A673 (cell line): Measurements from ENCODE around the gene THSD4. TPM values are rescaled to one million over a fixed set of nuclear protein-coding genes. Genes with fewer than 3 reads are reported as not detected.

Source experiments
- BruUV-seq: library from RNA; stranded (reverse); fragments of 400-500 nt; replicated peaks from 2 replicates; lab custom pipeline; 2021; lab: Mats Ljungman, UMichigan
- CTCF ChIA-PET: fragments of 300-600 bp; sonication (Branson Sonifier 250); formaldehyde crosslinking; loops from one replicate; lab custom pipeline; 2022; ENCODE audit warnings: antibody characterized with exemption; lab: Charles Lee
- POLR2A ChIA-PET: fragments of 300-600 bp; sonication (Branson Sonifier 250); formaldehyde crosslinking; loops from one replicate; lab custom pipeline; 2022; ENCODE audit warnings: antibody characterized with exemption; ENCODE audit not compliant: low non-redundant PET; lab: Charles Lee
- DNase-seq: peaks from one replicate; pipeline ENCODE4 v3.0.0-alpha.2; 2015; ENCODE audit warnings: low spot score
- H3K27ac ChIP-seq: fragments of 200-600 bp; sonication (generic); 2 replicates; pipeline ENCODE4 v1.5.1; 2016; ENCODE audit warnings: mixed run types, low read depth, mild to moderate bottlenecking, mixed read lengths, antibody characterized with exemption, low read length; ENCODE audit not compliant: poor library complexity, severe bottlenecking
- H3K27me3 ChIP-seq: fragments of 200-600 bp; sonication (generic); replicated peaks from 2 replicates; pipeline ENCODE4 v1.6.1; 2017; ENCODE audit warnings: mixed run types, low read depth, mild to moderate bottlenecking, mixed read lengths, antibody characterized with exemption, low read length; ENCODE audit not compliant: insufficient read depth, poor library complexity
- H3K36me3 ChIP-seq: fragments of 200-600 bp; sonication (generic); 2 replicates; pipeline ENCODE4 v1.6.1; 2016; ENCODE audit warnings: mixed run types, mild to moderate bottlenecking, mixed read lengths, antibody characterized with exemption, low read length; ENCODE audit not compliant: insufficient read depth, poor library complexity, severe bottlenecking
- H3K4me1 ChIP-seq: fragments of 200-600 bp; sonication (generic); 2 replicates; pipeline ENCODE4 v1.6.1; 2017; ENCODE audit warnings: mixed run types, mild to moderate bottlenecking, mixed read lengths, antibody characterized with exemption, low read length; ENCODE audit not compliant: insufficient read depth, poor library complexity, severe bottlenecking
- H3K4me3 ChIP-seq: fragments of 200-600 bp; sonication (generic); 2 replicates; pipeline ENCODE4 v1.5.1; 2016; ENCODE audit warnings: low read depth, mixed run types, mild to moderate bottlenecking, mixed read lengths, low read length; ENCODE audit not compliant: poor library complexity, severe bottlenecking
- H3K9me3 ChIP-seq: fragments of 200-600 bp; sonication (generic); 2 replicates; pipeline ENCODE4 v1.6.1; 2016; ENCODE audit warnings: mixed run types, low read depth, mild to moderate bottlenecking, mixed read lengths, antibody characterized with exemption, low read length; ENCODE audit not compliant: poor library complexity, severe bottlenecking
- CTCF ChIP-seq: fragments of 300-800, 200-600 bp; sonication (generic); conservative IDR thresholded peaks from 2 replicates; pipeline ENCODE4 v1.5.1; 2017; ENCODE audit warnings: low read depth, mild to moderate bottlenecking, antibody characterized with exemption, low read length, moderate library complexity, mixed read lengths
- EZH2 ChIP-seq: fragments of 200-600 bp; sonication (generic); IDR thresholded peaks from 2 replicates; pipeline ENCODE4 v1.6.1; 2017; ENCODE audit warnings: borderline replicate concordance, low read depth, mild to moderate bottlenecking, mixed read lengths, antibody characterized with exemption, low read length; ENCODE audit not compliant: poor library complexity, severe bottlenecking
- intact Hi-C: fragments of 100-400 bp; cut with micrococcal nuclease; formaldehyde crosslinking; loops from one replicate; pipeline ENCODE4 v1.10.0; 2022; ENCODE audit not compliant: unreplicated experiment
- total RNA-seq: library from RNA; stranded (reverse); gene quantifications from 2 replicates; pipeline ENCODE4 v1.2.3, GENCODE V29; 2021

THSD4 gene
- total RNA-seq, 1 experiment from 2014 or later, result 2.4 TPM

DNA sequence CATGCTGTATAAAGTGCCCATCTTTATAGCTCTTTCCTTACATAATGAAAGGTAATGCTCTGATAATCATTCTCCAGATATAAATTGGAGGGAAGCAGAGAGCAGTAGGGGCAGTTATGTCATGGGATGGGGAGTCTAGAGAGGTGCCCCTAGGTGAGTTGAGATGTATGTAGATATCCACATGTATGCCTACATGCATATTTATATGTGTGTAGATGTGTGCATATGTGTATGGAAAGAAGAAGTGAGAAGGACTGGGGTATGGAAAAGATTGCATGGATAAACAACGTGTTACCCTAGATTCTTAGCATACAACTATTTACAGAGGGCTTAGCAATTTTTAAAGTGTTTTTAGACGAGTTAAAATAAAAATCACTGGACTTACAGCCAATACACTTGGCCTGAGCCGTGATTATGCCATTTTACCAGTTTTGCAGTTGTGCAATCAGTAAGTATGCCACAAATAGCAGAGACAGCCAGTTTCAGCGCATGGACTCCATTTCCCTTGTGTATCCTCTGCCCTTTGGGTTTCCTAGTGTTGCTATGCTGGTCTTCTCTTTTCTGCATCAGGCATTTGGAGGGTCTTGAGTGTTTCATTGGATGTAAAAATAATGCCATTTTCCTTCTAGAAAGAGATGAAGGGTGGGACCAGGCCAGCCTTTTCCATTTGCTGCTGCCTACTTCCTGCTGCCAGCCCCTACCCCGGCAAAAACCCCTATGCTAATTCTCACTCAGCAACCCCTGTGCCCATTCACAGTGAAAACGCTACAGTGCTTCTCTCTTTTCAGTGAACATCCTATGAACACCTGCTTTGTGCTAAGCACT is 495.7 kb downstream of the THSD4 start:
- Histone ChIP-seq H3K36me3 (no peaks in the 10 kb centered on the region), H3K4me3 (no peak overlapping the region), H3K27me3 (peaks cover 52% of the 10 kb centered on the region), H3K27ac (no peak overlapping the region), H3K4me1 (no peaks in the 10 kb centered on the region), H3K9me3 (no peaks in the 10 kb centered on the region)
- TF ChIP-seq EZH2 (no peak), CTCF (no peak)
- intact Hi-C loops, result no loop called here
- ChIA-PET CTCF (no interaction called here), POLR2A (no interaction called here)
- DNase-seq, result no peak
- BruUV-seq, result no TSS peak

DNA sequence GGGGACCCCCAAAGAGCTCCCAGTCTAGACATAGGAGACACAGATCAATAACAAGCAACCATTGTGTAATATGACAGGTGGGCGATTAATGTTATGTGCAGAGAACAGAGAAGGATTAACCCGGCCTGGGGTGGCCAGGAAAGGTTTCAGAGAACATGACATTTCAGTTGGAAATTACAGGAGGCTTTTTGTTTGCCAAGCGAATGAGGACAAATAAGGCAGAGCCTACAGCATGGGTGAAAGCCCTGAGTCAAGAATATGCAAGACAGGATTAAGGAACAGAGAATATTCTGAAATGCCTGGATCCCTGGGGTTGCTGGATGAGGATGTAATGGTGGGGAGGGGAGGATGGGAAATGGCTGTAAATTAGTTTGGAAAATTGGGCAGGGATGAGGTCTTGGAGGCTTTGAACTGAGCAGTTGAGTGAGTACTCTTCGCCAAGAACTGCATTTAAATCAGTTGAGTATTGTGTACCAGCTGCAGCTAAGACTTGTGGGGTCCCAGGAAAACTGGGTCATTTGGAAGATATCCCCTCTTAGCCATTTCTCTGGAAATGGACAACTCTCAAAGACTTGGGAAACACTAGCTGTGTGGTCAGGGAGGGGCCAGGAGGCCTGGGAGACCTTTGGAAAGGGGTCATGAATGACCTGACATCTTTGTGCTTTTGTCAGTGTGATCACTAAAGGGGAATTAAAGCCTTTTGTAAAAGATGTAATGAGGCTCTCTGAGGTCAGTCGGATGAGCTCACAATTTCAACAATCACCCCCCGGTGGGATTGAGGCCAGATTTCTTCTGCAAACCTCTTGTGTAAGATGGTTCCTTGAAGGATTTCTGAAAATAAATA is 496.5 kb downstream of the THSD4 start:
- H3K9me3 ChIP-seq, result no peaks in the 10 kb centered on the region
- H3K36me3 ChIP-seq, result no peaks in the 10 kb centered on the region
- no TSS peak for BruUV-seq
- H3K27me3 ChIP-seq, result peaks cover 56% of the 10 kb centered on the region
- no peak for DNase-seq
- no peak for TF ChIP-seq CTCF
- TF ChIP-seq EZH2, result no peak
- no peak overlapping the region for H3K27ac ChIP-seq
- H3K4me1 ChIP-seq, result no peaks in the 10 kb centered on the region
- POLR2A ChIA-PET, result no interaction called here
- H3K4me3 ChIP-seq, result no peak overlapping the region
- CTCF ChIA-PET, result interaction anchor here (0.7 kb wide), 1 partner anchor 10 kb away, joined by 3 read pairs; no protein-coding TSS in a partner anchor
- intact Hi-C loops, result no loop called here

DNA sequence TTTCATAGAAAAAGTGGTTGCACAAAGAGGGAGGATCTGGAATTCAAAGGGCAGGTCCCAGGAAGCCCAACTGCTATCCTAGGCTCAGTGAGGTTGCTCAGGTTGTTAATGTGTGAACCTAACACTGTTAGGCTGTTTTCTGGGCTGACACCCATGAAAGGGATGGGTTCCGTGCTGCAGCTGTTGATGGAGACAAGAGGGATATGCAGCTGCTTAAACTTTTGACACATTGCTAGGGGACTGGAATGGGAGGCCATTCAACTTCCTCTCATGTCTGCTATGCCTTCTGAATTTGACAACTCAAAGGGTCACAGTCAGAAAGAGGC is 497.1 kb downstream of the THSD4 start:
- no peak for TF ChIP-seq CTCF
- TF ChIP-seq EZH2, result no peak
- BruUV-seq, result no TSS peak
- POLR2A ChIA-PET, result no interaction called here
- no peaks in the 10 kb centered on the region for H3K9me3 ChIP-seq
- intact Hi-C loops, result no loop called here
- H3K27me3 ChIP-seq, result peaks cover 57% of the 10 kb centered on the region
- no peaks in the 10 kb centered on the region for H3K4me1 ChIP-seq
- no peak overlapping the region for H3K4me3 ChIP-seq
- no peaks in the 10 kb centered on the region for H3K36me3 ChIP-seq
- H3K27ac ChIP-seq, result no peak overlapping the region
- CTCF ChIA-PET, result interaction anchor here (0.7 kb wide), 1 partner anchor 11 kb away, joined by 3 read pairs; no protein-coding TSS in a partner anchor
- no peak for DNase-seq
